ENCODE results near the gene C16orf78.
A peak's percentile ranks its signal among the peaks of the same experiment; 100 is the strongest.

Gene C16orf78

GRCh38 chr16:49398761-49399160, 25.2 kb downstream of the C16orf78 start:
- no peak for DNase-seq

GRCh38 chr16:49399594-49400364, 26.2 kb downstream of the C16orf78 start:
- no peak for DNase-seq

- no peak for DNase-seq
Observed at GRCh38 chr16:49400611-49401010, 27.0 kb downstream of the C16orf78 start.

- no peak for DNase-seq
Observed at GRCh38 chr16:49405123-49405522, 31.5 kb downstream of the C16orf78 start.

GRCh38 chr16:49405530-49405929, 31.9 kb downstream of the C16orf78 start:
- no peak for DNase-seq

GRCh38 chr16:49407873-49408550, 34.4 kb downstream of the C16orf78 start:
- DNase-seq = peak; percentile 80

- no peak for DNase-seq
Observed at GRCh38 chr16:49409121-49409520, 35.5 kb downstream of the C16orf78 start.

GRCh38 chr16:49410226-49410625, 36.6 kb downstream of the C16orf78 start:
- no peak for DNase-seq

GRCh38 chr16:49411121-49411970, 37.7 kb downstream of the C16orf78 start:
- DNase-seq = no peak

GRCh38 chr16:49414671-49415070, 41.1 kb downstream of the C16orf78 start:
- no peak for DNase-seq

GRCh38 chr16:49415083-49415482, 41.5 kb downstream of the C16orf78 start:
- DNase-seq = no peak

- DNase-seq = no peak
Observed at GRCh38 chr16:49416001-49416675, 42.5 kb downstream of the C16orf78 start.

GRCh38 chr16:49417354-49417753, 43.8 kb downstream of the C16orf78 start:
- DNase-seq = no peak

GRCh38 chr16:49419006-49419405, 45.4 kb downstream of the C16orf78 start:
- DNase-seq = no peak

- no peak for DNase-seq
Observed at GRCh38 chr16:49419862-49420261, 46.3 kb downstream of the C16orf78 start.

GRCh38 chr16:49422896-49423295, 49.3 kb downstream of the C16orf78 start:
- no peak for DNase-seq

- DNase-seq = no peak
Observed at GRCh38 chr16:49424961-49425360, 51.4 kb downstream of the C16orf78 start.

GRCh38 chr16:49427771-49428170, 54.2 kb downstream of the C16orf78 start:
- no peak for DNase-seq

GRCh38 chr16:49428808-49429207, 55.2 kb downstream of the C16orf78 start:
- DNase-seq = no peak

GRCh38 chr16:49431040-49431439, 57.4 kb downstream of the C16orf78 start:
- no peak for DNase-seq

GRCh38 chr16:49431591-49432290, 58.1 kb downstream of the C16orf78 start:
- no peak for DNase-seq

- DNase-seq = no peak
Observed at GRCh38 chr16:49434733-49435132, 61.1 kb downstream of the C16orf78 start.
